IMR-90 (cell line): ENCODE data around the gene IHH. TPM values are rescaled to one million over a fixed set of nuclear protein-coding genes. Genes with fewer than 3 reads are reported as not detected.

Source experiments
- ATAC-seq: fragments of 200-7000 bp; cut with Tn5 transposase; 2 replicates; pipeline ENCODE4 v1.9.1; 2020; ENCODE audit warnings: low read depth, mild to moderate bottlenecking, moderate library complexity
- BruUV-seq: library from RNA; stranded (reverse); fragments of 400-500 nt; replicated peaks from 2 replicates; lab custom pipeline; 2021; lab: Mats Ljungman, UMichigan
- CTCF ChIA-PET: fragments of 300-600 bp; formaldehyde crosslinking; extraction: SDS; loops from one replicate; lab custom pipeline; 2021; ENCODE audit warnings: antibody characterized with exemption; lab: Yijun Ruan, JAX
- POLR2A ChIA-PET: fragments of 300-600 bp; sonication (Branson Sonifier 250); formaldehyde crosslinking; loops from one replicate; lab custom pipeline; 2022; ENCODE audit warnings: antibody characterized with exemption; ENCODE audit not compliant: unreplicated experiment; lab: Charles Lee
- DNase-seq: peaks from one replicate; pipeline ENCODE4 v3.0.0; 2013
- H2AFZ ChIP-seq: replicated peaks from 2 replicates; pipeline ENCODE3; 2013; ENCODE audit warnings: low read length, mild to moderate bottlenecking; ENCODE audit not compliant: poor library complexity
- H2AK5ac ChIP-seq: 2 replicates; pipeline ENCODE4 v1.6.1; 2013; ENCODE audit warnings: low read depth, low read length, inconsistent platforms
- H2AK9ac ChIP-seq: replicated peaks from 2 replicates; pipeline ENCODE3; 2013; ENCODE audit warnings: mild to moderate bottlenecking, low read depth, low read length, moderate library complexity; ENCODE audit not compliant: poor library complexity
- H2BK120ac ChIP-seq: 2 replicates; pipeline ENCODE4 v1.6.1; 2013; ENCODE audit warnings: low read depth, low read length, inconsistent platforms
- H2BK15ac ChIP-seq: 3 replicates; pipeline ENCODE4 v1.6.1; 2013; ENCODE audit warnings: low read depth, low read length, inconsistent platforms
- H2BK20ac ChIP-seq: 2 replicates; pipeline ENCODE4 v1.6.1; 2013; ENCODE audit warnings: low read depth, mild to moderate bottlenecking, inconsistent platforms, low read length, moderate library complexity
- H2BK5ac ChIP-seq: 2 replicates; pipeline ENCODE4 v1.6.1; 2013; ENCODE audit warnings: mild to moderate bottlenecking, low read depth, low read length, inconsistent platforms; ENCODE audit not compliant: poor library complexity, severe bottlenecking
- H3K14ac ChIP-seq: replicated peaks from 2 replicates; pipeline ENCODE4 v1.6.1; 2013; ENCODE audit warnings: low read depth, low read length, inconsistent platforms
- H3K18ac ChIP-seq: 2 replicates; pipeline ENCODE4 v1.6.1; 2013; ENCODE audit warnings: low read depth, low read length, control low read depth
- H3K23ac ChIP-seq: 2 replicates; pipeline ENCODE4 v1.6.1; 2013; ENCODE audit warnings: low read depth, low read length, inconsistent platforms
- H3K27ac ChIP-seq: 2 replicates; pipeline ENCODE4 v1.5.1; 2013; ENCODE audit warnings: mild to moderate bottlenecking, control low read depth, low read length; ENCODE audit not compliant: insufficient read depth
- H3K27me3 ChIP-seq: 2 replicates; pipeline ENCODE4 v1.6.1; 2013; ENCODE audit warnings: low read length; ENCODE audit not compliant: control insufficient read depth, insufficient read depth
- H3K36me3 ChIP-seq: 2 replicates; pipeline ENCODE4 v1.6.1; 2013; ENCODE audit warnings: low read length, mixed read lengths; ENCODE audit not compliant: control insufficient read depth, insufficient read depth
- H3K4ac ChIP-seq: 2 replicates; pipeline ENCODE4 v1.6.1; 2013; ENCODE audit warnings: low read depth, low read length, inconsistent platforms
- H3K4me1 ChIP-seq: 2 replicates; pipeline ENCODE4 v1.6.1; 2013; ENCODE audit warnings: low read length, mixed read lengths; ENCODE audit not compliant: control insufficient read depth, insufficient read depth
- H3K4me2 ChIP-seq: 2 replicates; pipeline ENCODE4 v1.6.1; 2013; ENCODE audit warnings: low read depth, mild to moderate bottlenecking, control low read depth, low read length, moderate library complexity
- H3K4me3 ChIP-seq: 2 replicates; pipeline ENCODE4 v1.5.1; 2013; ENCODE audit warnings: low read depth, mild to moderate bottlenecking, control low read depth, low read length, moderate library complexity; ENCODE audit not compliant: insufficient read depth
- H3K56ac ChIP-seq: 2 replicates; pipeline ENCODE4 v1.6.1; 2013; ENCODE audit warnings: low read length, inconsistent platforms; ENCODE audit not compliant: insufficient read depth; ENCODE audit errors: extremely low read depth
- H3K79me1 ChIP-seq, 2 experiments: 2 replicates each; pipeline ENCODE4 v1.6.1; 2013; ENCODE audit warnings: low read length in 2 of 2, inconsistent platforms in 1 of 2, low read depth in 1 of 2
- H3K9ac ChIP-seq: 2 replicates; pipeline ENCODE4 v1.6.1; 2013; ENCODE audit warnings: low read depth, low read length, control low read depth
- H3K9me1 ChIP-seq: 2 replicates; pipeline ENCODE4 v1.6.1; 2013; ENCODE audit warnings: low read length, inconsistent platforms; ENCODE audit not compliant: insufficient read depth
- H3K9me3 ChIP-seq: 2 replicates; pipeline ENCODE4 v1.6.1; 2013; ENCODE audit warnings: low read length; ENCODE audit not compliant: control insufficient read depth, insufficient read depth
- H4K20me1 ChIP-seq: 2 replicates; pipeline ENCODE4 v1.6.1; 2013; ENCODE audit warnings: low read length, inconsistent platforms; ENCODE audit not compliant: insufficient read depth
- H4K5ac ChIP-seq: 2 replicates; pipeline ENCODE4 v1.6.1; 2013; ENCODE audit warnings: mild to moderate bottlenecking, low read depth, low read length, control low read depth
- H4K8ac ChIP-seq, 2 experiments: 2 replicates each; pipeline ENCODE4 v1.6.1; 2013; ENCODE audit warnings: low read depth in 2 of 2, low read length in 2 of 2, control low read depth in 1 of 2, inconsistent platforms in 1 of 2
- H4K91ac ChIP-seq: 2 replicates; pipeline ENCODE4 v1.6.1; 2013; ENCODE audit warnings: low read depth, low read length, inconsistent platforms; ENCODE audit not compliant: insufficient read depth
- WGBS, 2 experiments: methylation state at CpG; one replicate each; pipeline versions ENCODE4 v1.1.5 to v1.1.7; 2013; ENCODE audit warnings: missing lambda C conversion rate in 2 of 2; ENCODE audit not compliant: insufficient read length in 1 of 2; ENCODE audit errors: extremely low coverage in 2 of 2; 5-methylcytosine and 5-hydroxymethylcytosine counted together
- dilution Hi-C: fragments of 300-500 bp; cut with HindIII; formaldehyde crosslinking; loops from one replicate; pipeline ENCODE4 v1.14.3; 2018; ENCODE audit warnings: low sequenced_read_pairs; ENCODE audit not compliant: unreplicated experiment
- in situ Hi-C: fragments of 300-500 bp; cut with MboI; formaldehyde crosslinking; loops from 3 replicates; pipeline ENCODE4 v1.14.3; 2019; ENCODE audit warnings: low sequenced_read_pairs, inconsistent platforms, mixed read lengths
- intact Hi-C: fragments of 100-400 bp; cut with micrococcal nuclease; formaldehyde crosslinking; loops from 2 replicates; pipeline ENCODE4 v1.10.0; 2022
- polyA plus RNA-seq, 3 experiments: library from polyadenylated mRNA; depleted of rRNA; stranded (reverse); fragments of >200 nt; gene quantifications; 2 replicates each; pipeline ENCODE4 v1.2.3, GENCODE V29; 2012; ENCODE audit warnings: low replicate concordance in 1 of 3
- total RNA-seq: library from RNA; depleted of rRNA; stranded (reverse); fragments of >200 nt; gene quantifications from 2 replicates; pipeline ENCODE4 v1.2.3, GENCODE V29; 2012
- TF ChIP-seq, protein P1 (sequence below): conservative IDR thresholded peaks from 2 replicates; pipeline ENCODE4 v1.5.1; 2012; ENCODE audit warnings: mild to moderate bottlenecking, low read depth, low read length, improper control_type of control experiment

Gene IHH
- total and polyA plus RNA-seq, 2 of the 4 experiments (the other 2 are of a cell fraction): not detected

DNA sequence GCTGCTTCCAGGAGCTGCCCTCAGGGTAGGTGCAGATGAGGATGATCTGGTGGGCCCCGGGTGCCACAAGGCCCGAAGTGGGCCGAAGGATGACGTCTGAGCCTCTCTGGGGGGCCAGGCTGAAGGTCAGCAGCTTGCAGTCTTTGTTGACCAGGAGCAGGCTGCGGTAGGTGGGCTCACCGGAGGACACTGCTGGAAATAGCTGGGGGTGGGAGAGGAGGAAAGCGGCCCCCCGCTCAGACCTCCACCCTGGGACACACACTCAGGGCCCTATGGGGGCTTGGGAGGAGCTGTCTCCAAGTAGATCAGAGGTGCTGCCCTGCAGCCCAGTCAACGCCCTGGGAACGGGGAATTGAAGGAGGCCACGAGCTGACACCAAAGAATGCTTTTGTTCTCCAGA lies 36.7 kb downstream of the IHH start:
- BruUV-seq: no TSS peak
- Histone ChIP-seq H2AK5ac (no peak overlapping the region), H3K27ac (no peak overlapping the region), H3K79me1 (no peaks in the 10 kb centered on the region), H3K18ac (no peak overlapping the region), H4K20me1 (no peaks in the 10 kb centered on the region), H3K9me1 (no peaks in the 10 kb centered on the region), H2AFZ (peak overlapping the region; percentile 23), H4K8ac (no peak overlapping the region), H3K36me3 (no peaks in the 10 kb centered on the region), H2BK120ac (no peak overlapping the region), H2BK5ac (no peak overlapping the region), H2BK20ac (no peak overlapping the region), H3K9me3 (no peaks in the 10 kb centered on the region), H3K4ac (no peak overlapping the region), H3K4me2 (no peak overlapping the region), H4K91ac (no peak overlapping the region), H3K14ac (no peak overlapping the region), H3K23ac (no peak overlapping the region), H3K4me1 (no peaks in the 10 kb centered on the region), H2BK15ac (no peak overlapping the region), H3K4me3 (no peak overlapping the region), H2AK9ac (no peak overlapping the region), H4K5ac (no peak overlapping the region), H3K27me3 (peaks cover 68% of the 10 kb centered on the region), H3K56ac (no peak overlapping the region), H3K9ac (no peak overlapping the region)
- ChIA-PET CTCF (no interaction called here), POLR2A (no interaction called here)
- DNase-seq: no peak
- intact Hi-C loops (no loop called here), in situ Hi-C loops (no loop called here), dilution Hi-C loops (no loop called here)
- WGBS, 2 experiments: no CpG with 5 or more reads among the region's 11 CpGs
- ATAC-seq: no peak
- TF ChIP-seq, protein P1, sequence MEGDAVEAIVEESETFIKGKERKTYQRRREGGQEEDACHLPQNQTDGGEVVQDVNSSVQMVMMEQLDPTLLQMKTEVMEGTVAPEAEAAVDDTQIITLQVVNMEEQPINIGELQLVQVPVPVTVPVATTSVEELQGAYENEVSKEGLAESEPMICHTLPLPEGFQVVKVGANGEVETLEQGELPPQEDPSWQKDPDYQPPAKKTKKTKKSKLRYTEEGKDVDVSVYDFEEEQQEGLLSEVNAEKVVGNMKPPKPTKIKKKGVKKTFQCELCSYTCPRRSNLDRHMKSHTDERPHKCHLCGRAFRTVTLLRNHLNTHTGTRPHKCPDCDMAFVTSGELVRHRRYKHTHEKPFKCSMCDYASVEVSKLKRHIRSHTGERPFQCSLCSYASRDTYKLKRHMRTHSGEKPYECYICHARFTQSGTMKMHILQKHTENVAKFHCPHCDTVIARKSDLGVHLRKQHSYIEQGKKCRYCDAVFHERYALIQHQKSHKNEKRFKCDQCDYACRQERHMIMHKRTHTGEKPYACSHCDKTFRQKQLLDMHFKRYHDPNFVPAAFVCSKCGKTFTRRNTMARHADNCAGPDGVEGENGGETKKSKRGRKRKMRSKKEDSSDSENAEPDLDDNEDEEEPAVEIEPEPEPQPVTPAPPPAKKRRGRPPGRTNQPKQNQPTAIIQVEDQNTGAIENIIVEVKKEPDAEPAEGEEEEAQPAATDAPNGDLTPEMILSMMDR: no peak
